Astrocyte (in vitro differentiated cells and primary cell): ENCODE measurements around the gene NFKB1. TPM values are rescaled to one million over a fixed set of nuclear protein-coding genes. Genes with fewer than 3 reads are reported as not detected.

Experiments
- DNase-seq: peaks from one replicate; pipeline ENCODE4 v3.0.0-alpha.2; 2010; ENCODE audit warnings: low read depth
- FAIRE-seq: peaks from 2 replicates; lab custom pipeline; 2011; peaks lifted over from hg19 to GRCh38; lab: Jason Lieb, UNC
- H2AFZ ChIP-seq: 2 replicates; pipeline ENCODE4 v1.6.0; 2012; ENCODE audit warnings: low read depth, low read length, inconsistent platforms
- H3K27ac ChIP-seq: 2 replicates; pipeline ENCODE4 v1.5.1; 2011; ENCODE audit warnings: low read depth, low read length, inconsistent platforms
- H3K27me3 ChIP-seq: 2 replicates; pipeline ENCODE4 v1.6.0; 2011; ENCODE audit warnings: low read length, inconsistent platforms; ENCODE audit not compliant: insufficient read depth
- H3K36me3 ChIP-seq: 2 replicates; pipeline ENCODE4 v1.5.1; 2011; ENCODE audit warnings: low read length, inconsistent platforms; ENCODE audit not compliant: insufficient read depth
- H3K4me1 ChIP-seq: 2 replicates; pipeline ENCODE4 v1.5.1; 2011; ENCODE audit warnings: low read length, inconsistent platforms; ENCODE audit not compliant: insufficient read depth
- H3K4me2 ChIP-seq: 2 replicates; pipeline ENCODE4 v1.6.0; 2012; ENCODE audit warnings: low read length, inconsistent platforms
- H3K4me3 ChIP-seq: 2 replicates; pipeline ENCODE4 v1.5.1; 2011; ENCODE audit warnings: low read depth, mild to moderate bottlenecking, low read length, inconsistent platforms; ENCODE audit not compliant: insufficient read depth
- H3K79me2 ChIP-seq: 2 replicates; pipeline ENCODE4 v1.6.0; 2012; ENCODE audit warnings: mild to moderate bottlenecking, low read length, inconsistent platforms; ENCODE audit not compliant: insufficient read depth
- H3K9ac ChIP-seq: 2 replicates; pipeline ENCODE4 v1.6.0; 2012; ENCODE audit warnings: mild to moderate bottlenecking, low read length, inconsistent platforms
- H3K9me3 ChIP-seq: 2 replicates; pipeline ENCODE4 v1.5.1; 2012; ENCODE audit warnings: low read depth, mild to moderate bottlenecking, low read length, inconsistent platforms; ENCODE audit not compliant: insufficient read depth
- H4K20me1 ChIP-seq: 2 replicates; pipeline ENCODE4 v1.6.0; 2012; ENCODE audit warnings: low read length, inconsistent platforms; ENCODE audit not compliant: insufficient read depth
- H3K27ac Mint-ChIP-seq: one replicate; pipeline ENCODE4 v1.8.0; 2021; ENCODE audit warnings: mild to moderate bottlenecking, mixed read lengths; ENCODE audit not compliant: unreplicated experiment
- H3K27me3 Mint-ChIP-seq: one replicate; pipeline ENCODE4 v1.8.0; 2021; ENCODE audit warnings: low read depth, mixed read lengths; ENCODE audit not compliant: unreplicated experiment
- H3K36me3 Mint-ChIP-seq: one replicate; pipeline ENCODE4 v1.8.0; 2021; ENCODE audit warnings: low read depth, mixed read lengths; ENCODE audit not compliant: unreplicated experiment
- H3K4me1 Mint-ChIP-seq: one replicate; pipeline ENCODE4 v1.8.0; 2021; ENCODE audit warnings: low read depth, mixed read lengths; ENCODE audit not compliant: unreplicated experiment
- H3K4me3 Mint-ChIP-seq: one replicate; pipeline ENCODE4 v1.8.0; 2021; ENCODE audit warnings: mild to moderate bottlenecking, moderate library complexity, mixed read lengths; ENCODE audit not compliant: unreplicated experiment
- H3K9me3 Mint-ChIP-seq: one replicate; pipeline ENCODE4 v1.8.0; 2021; ENCODE audit warnings: mild to moderate bottlenecking, mixed read lengths; ENCODE audit not compliant: unreplicated experiment
- CTCF ChIP-seq: IDR thresholded peaks from 2 replicates; pipeline ENCODE4 v1.5.1; 2011; ENCODE audit warnings: low read depth, mild to moderate bottlenecking, inconsistent platforms, low read length, moderate library complexity; ENCODE audit not compliant: insufficient read depth
- EZH2 ChIP-seq: IDR thresholded peaks from 2 replicates; pipeline ENCODE4 v1.6.1; 2012; ENCODE audit warnings: mild to moderate bottlenecking, low read length, inconsistent platforms; ENCODE audit not compliant: insufficient read depth
- total RNA-seq: library from RNA; stranded (reverse); gene quantifications from 2 replicates; pipeline ENCODE4 v1.2.1, GENCODE V29; 2021

Gene NFKB1
- total RNA-seq, 1 donor from 2014 or later, result 19.9 TPM

DNA sequence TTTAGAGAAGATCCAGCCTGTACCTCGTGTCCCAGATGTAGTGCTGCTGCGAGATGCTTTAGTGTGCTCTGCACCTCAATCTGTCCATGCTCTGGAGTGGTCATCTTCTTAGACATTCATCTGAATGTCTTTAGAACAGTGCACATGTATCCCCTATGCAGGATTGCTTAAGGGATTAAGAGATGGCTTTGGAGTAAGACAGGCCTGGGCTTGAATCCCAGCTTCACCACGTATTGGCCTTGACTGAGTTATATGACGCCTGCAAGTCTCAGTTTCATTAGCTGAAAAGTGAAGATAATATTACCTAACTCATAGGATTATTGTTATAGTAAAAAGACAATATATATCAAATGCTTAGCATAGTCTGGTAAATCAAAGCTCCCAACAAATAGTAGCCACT is 98.3 kb downstream of the NFKB1 start:
- Mint-ChIP-seq H3K27ac (no peak overlapping the region), H3K27me3 (no peaks in the 10 kb centered on the region), H3K4me1 (peaks cover 23% of the 10 kb centered on the region), H3K4me3 (no peak overlapping the region), H3K9me3 (no peaks in the 10 kb centered on the region), H3K36me3 (peaks cover 27% of the 10 kb centered on the region)
- Histone ChIP-seq H3K4me3 (no peak overlapping the region), H3K9me3 (no peaks in the 10 kb centered on the region), H3K4me2 (no peak overlapping the region), H3K79me2 (no peaks in the 10 kb centered on the region), H3K4me1 (peaks cover 5% of the 10 kb centered on the region), H3K9ac (no peak overlapping the region), H3K36me3 (peaks cover 42% of the 10 kb centered on the region), H3K27ac (no peak overlapping the region), H4K20me1 (no peaks in the 10 kb centered on the region), H2AFZ (no peak overlapping the region), H3K27me3 (no peaks in the 10 kb centered on the region)
- no peak for DNase-seq
- no peak for TF ChIP-seq CTCF
- TF ChIP-seq EZH2, result no peak
- FAIRE-seq, result no peak

- Mint-ChIP-seq H3K27ac (no peak overlapping the region), H3K4me3 (no peak overlapping the region), H3K36me3 (peaks cover 29% of the 10 kb centered on the region), H3K27me3 (no peaks in the 10 kb centered on the region), H3K4me1 (peaks cover 23% of the 10 kb centered on the region), H3K9me3 (no peaks in the 10 kb centered on the region)
- no peaks in the 10 kb centered on the region for H4K20me1 ChIP-seq
- FAIRE-seq, result no peak
- DNase-seq, result peak; percentile 1
- H3K4me3 ChIP-seq, result no peak overlapping the region
- no peaks in the 10 kb centered on the region for H3K27me3 ChIP-seq
- no peak overlapping the region for H3K4me2 ChIP-seq
- no peak for TF ChIP-seq CTCF
- TF ChIP-seq EZH2, result no peak
- H3K27ac ChIP-seq, result no peak overlapping the region
- no peak overlapping the region for H3K9ac ChIP-seq
- peaks cover 41% of the 10 kb centered on the region for H3K36me3 ChIP-seq
- H3K9me3 ChIP-seq, result no peaks in the 10 kb centered on the region
- peaks cover 5% of the 10 kb centered on the region for H3K4me1 ChIP-seq
- no peak overlapping the region for H2AFZ ChIP-seq
- no peaks in the 10 kb centered on the region for H3K79me2 ChIP-seq
These were observed 98.7 kb downstream of the NFKB1 start for GRCh38 chr4:102599886-102600285.

DNA sequence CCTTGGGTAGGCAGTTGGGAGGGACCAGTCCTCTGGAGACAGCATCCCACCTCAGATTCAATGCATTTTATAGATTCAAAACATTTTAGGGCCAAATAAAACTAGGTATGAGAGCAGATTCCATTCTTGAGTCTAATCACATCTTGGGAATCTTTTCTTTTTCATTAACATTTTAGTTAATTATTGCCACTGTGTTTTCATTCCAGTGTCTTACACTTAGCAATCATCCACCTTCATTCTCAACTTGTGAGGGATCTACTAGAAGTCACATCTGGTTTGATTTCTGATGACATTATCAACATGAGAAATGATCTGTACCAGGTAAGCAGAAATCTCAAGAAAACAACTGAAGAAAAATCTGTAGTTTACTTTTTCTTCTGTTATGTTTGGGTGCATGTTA is 99.5 kb downstream of the NFKB1 start:
- Histone ChIP-seq H3K27ac (no peak overlapping the region), H3K27me3 (no peaks in the 10 kb centered on the region), H3K36me3 (peaks cover 34% of the 10 kb centered on the region), H4K20me1 (no peaks in the 10 kb centered on the region), H2AFZ (no peak overlapping the region), H3K4me2 (no peak overlapping the region), H3K9me3 (no peaks in the 10 kb centered on the region), H3K79me2 (no peaks in the 10 kb centered on the region), H3K4me3 (no peak overlapping the region), H3K4me1 (peaks cover 5% of the 10 kb centered on the region), H3K9ac (no peak overlapping the region)
- no peak for TF ChIP-seq EZH2
- H3K27ac Mint-ChIP-seq, result no peak overlapping the region
- H3K27me3 Mint-ChIP-seq, result no peaks in the 10 kb centered on the region
- peaks cover 23% of the 10 kb centered on the region for H3K4me1 Mint-ChIP-seq
- no peaks in the 10 kb centered on the region for H3K9me3 Mint-ChIP-seq
- no peak overlapping the region for H3K4me3 Mint-ChIP-seq
- peaks cover 27% of the 10 kb centered on the region for H3K36me3 Mint-ChIP-seq
- DNase-seq, result no peak
- no peak for FAIRE-seq
